ENCODE results near the gene SUSD1. TPM values are rescaled to one million over a fixed set of nuclear protein-coding genes. Genes with fewer than 3 reads are reported as not detected.

Gene SUSD1
- total RNA-seq, 4 donors from 2014 or later: 9.5 to 17.3 (median 13.6) TPM

DNA sequence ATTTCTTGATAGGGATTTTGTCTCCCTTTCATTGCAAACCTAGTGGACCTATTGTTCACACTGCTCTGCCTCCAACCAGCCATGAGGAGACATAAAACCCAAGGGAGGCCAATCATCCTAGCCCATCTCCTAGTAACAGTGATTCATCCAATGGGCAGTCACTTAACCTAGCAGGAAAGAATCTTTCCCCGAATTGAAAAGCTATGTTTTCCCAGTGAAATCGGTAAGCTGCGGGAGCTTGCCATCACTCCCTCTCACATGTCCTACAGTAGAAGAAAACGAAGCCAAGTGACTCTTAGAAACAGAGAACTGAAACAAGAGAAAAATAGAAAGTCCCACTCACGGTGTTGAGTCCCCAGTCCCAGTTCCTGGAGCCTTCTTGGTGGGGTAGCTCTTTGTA, 123.3 kb downstream of the SUSD1 start:
- Histone ChIP-seq H3K9me3 (no peaks in the 10 kb centered on the region), H3K4me1 (peaks cover 7 to 11% of the 10 kb centered on the region in 2 donors), H3K27ac (no peak overlapping the region), H3K4me3 (replicated peaks in 1 of 3) (no peak overlapping the region), H3K36me3 (no peaks in the 10 kb centered on the region), H3K27me3 (no peaks in the 10 kb centered on the region)
- intact Hi-C loops (cut with DNase I): no loop called here
- DNase-seq: no peak
- TF ChIP-seq POLR2A (IDR thresholded peaks at IDR 0.05): no peak
- TF ChIP-seq, protein P1, sequence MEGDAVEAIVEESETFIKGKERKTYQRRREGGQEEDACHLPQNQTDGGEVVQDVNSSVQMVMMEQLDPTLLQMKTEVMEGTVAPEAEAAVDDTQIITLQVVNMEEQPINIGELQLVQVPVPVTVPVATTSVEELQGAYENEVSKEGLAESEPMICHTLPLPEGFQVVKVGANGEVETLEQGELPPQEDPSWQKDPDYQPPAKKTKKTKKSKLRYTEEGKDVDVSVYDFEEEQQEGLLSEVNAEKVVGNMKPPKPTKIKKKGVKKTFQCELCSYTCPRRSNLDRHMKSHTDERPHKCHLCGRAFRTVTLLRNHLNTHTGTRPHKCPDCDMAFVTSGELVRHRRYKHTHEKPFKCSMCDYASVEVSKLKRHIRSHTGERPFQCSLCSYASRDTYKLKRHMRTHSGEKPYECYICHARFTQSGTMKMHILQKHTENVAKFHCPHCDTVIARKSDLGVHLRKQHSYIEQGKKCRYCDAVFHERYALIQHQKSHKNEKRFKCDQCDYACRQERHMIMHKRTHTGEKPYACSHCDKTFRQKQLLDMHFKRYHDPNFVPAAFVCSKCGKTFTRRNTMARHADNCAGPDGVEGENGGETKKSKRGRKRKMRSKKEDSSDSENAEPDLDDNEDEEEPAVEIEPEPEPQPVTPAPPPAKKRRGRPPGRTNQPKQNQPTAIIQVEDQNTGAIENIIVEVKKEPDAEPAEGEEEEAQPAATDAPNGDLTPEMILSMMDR (IDR thresholded peaks at IDR 0.05): no peak
- WGBS, 2 donors: 79 to 86% methylated on average over 5 of the region's 5 CpGs

DNA sequence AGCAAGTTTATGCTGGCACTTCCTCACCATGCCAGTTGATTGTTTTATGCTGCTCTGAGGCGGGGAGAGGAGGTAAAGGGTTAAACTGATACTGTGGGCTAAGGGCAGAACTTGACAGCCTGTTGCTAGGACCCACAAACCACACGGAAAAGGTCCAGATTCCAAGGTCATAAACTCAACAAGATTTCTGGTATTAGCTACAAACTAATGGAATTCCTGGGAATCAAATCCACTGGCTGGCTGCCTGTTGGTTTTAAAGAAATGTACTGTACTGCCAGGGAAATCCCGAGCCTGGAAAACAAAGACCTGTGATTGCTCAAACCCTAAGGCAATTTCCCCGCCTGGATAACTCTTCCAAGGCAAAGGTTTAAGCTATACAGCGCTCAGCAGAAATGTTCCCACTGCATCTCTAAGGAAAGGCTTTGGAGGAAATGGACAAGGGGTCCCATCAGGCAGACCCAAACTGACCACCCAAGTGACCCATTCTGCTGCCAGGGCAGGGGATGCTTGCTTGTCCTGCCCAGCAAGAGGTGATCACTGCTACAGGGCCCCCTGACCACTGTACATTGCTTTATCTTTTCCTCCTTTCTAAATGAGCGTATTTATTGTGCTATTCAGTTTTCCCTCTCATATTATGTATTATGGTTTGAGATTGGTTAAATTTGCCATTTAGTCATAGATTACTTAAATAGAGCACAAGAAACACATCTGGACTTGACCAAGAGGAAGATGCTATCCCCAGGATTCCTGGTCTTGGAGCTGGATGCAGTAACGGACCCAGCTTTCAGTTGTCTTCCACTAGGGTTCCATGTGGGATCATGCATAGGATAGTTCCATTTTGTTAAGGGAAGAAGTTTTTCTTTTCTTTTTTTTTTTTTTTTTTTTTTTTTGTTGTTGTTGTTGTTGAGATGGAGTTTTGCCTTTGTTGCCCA, 124.3 kb downstream of the SUSD1 start:
- no peaks in the 10 kb centered on the region for H3K27me3 ChIP-seq
- H3K9me3 ChIP-seq: no peaks in the 10 kb centered on the region
- H3K4me1 ChIP-seq: peaks cover 7 to 11% of the 10 kb centered on the region in 2 donors
- no peak for DNase-seq
- TF ChIP-seq POLR2A (IDR thresholded peaks at IDR 0.05): no peak
- TF ChIP-seq, protein P1 (IDR thresholded peaks at IDR 0.05): no peak
- H3K36me3 ChIP-seq: no peaks in the 10 kb centered on the region
- no peak overlapping the region for H3K27ac ChIP-seq
- intact Hi-C loops (cut with DNase I): no loop called here
- WGBS, 2 donors: 55 to 63% methylated on average over 7 of the region's 7 CpGs
- H3K4me3 ChIP-seq (replicated peaks in 1 of 3): no peak overlapping the region

DNA sequence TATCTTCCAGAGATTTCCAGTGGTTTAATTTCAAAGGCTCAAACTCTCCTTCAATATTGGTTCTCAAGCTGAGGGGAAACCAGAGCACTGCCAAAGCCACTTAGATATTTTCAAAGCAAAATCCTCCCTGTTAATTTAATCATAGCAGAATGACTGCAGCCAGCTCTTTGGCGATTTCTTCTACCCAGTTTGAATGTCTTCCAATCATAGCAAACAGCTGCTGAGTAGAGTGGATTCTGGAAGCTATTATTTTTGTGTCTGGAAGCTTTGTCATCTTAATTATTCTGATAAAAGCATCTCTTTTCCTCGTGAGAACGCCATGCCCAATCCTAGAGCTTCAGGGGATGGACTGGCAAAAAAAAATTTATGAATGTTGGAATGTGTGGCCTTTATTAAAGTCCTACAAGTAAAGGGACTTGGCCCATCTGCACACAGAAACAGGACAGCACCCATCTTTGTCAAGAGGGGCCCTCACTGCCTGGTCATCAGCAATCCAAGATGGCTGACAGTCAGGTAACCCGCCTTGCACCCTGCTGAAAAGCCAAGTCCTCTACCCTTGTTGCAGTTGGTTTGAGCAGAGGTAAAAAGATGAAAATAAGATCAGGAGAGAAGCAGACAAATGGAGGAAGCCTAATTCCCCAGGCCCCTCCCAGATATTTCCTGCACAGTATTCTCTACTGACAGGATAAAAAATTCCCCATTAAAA, 125.1 kb downstream of the SUSD1 start:
- peak overlapping the region in 1 of 3 donors; percentile 26 for H3K27ac ChIP-seq
- intact Hi-C loops (cut with DNase I): no loop called here
- no peak for TF ChIP-seq POLR2A (IDR thresholded peaks at IDR 0.05)
- TF ChIP-seq, protein P1 (IDR thresholded peaks at IDR 0.05): no peak
- H3K4me1 ChIP-seq: peaks cover 7 to 11% of the 10 kb centered on the region in 2 donors
- no peak overlapping the region for H3K4me3 ChIP-seq (replicated peaks in 1 of 3)
- 73 to 76% methylated on average over 4 of the region's 4 CpGs for WGBS, 2 donors
- no peaks in the 10 kb centered on the region for H3K36me3 ChIP-seq
- no peaks in the 10 kb centered on the region for H3K9me3 ChIP-seq
- no peaks in the 10 kb centered on the region for H3K27me3 ChIP-seq
- no peak for DNase-seq

DNA sequence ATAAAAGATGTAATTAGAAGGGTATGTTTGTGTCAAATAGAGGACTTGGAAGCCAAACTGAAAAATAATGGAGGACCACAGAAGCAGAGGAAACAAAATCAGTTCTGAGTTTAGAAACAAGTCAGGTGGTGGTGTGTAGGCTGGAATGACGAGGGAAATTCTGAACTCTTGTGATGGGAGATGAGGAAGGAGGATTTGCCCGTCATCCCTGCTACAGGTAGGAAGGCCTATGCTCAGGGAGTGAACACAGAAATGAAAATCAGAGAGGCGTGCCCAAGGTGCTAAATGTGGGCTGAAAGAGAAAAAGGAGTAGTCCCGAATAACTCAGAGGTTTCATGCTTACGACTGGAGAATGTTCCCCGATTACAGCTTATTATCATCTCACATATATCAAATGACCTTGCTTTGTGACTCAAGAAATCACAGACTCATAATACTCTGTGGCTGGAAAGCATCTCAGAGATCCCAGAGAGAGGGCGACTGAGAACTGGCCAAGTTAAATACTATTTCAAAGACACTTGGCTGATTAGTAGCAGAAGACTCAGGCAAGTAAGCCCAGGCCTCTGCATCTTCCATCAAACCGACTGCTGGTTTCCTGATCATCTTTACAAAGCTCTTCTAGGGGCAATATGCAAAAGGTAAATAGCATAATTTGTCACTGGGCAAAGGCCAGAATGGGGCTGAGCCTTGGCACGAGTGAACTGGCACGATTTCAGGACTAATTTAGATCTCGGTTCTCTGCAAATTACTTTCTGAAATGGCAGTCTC, 126.0 kb downstream of the SUSD1 start:
- intact Hi-C loops (cut with DNase I): no loop called here
- H3K27me3 ChIP-seq: no peaks in the 10 kb centered on the region

More for the DNA sequence above, 126.0 kb downstream of the SUSD1 start:
- DNase-seq: no peak
- H3K36me3 ChIP-seq: no peaks in the 10 kb centered on the region
- H3K27ac ChIP-seq: peak overlapping the region in 1 of 3 donors; percentile 26
- H3K4me3 ChIP-seq (replicated peaks in 1 of 3): no peak overlapping the region
- 76 to 85% methylated on average over 11 of the region's 11 CpGs for WGBS, 2 donors
- no peaks in the 10 kb centered on the region for H3K9me3 ChIP-seq
- peaks cover 7 to 11% of the 10 kb centered on the region in 2 donors for H3K4me1 ChIP-seq
- no peak for TF ChIP-seq POLR2A (IDR thresholded peaks at IDR 0.05)
- TF ChIP-seq, protein P1 (IDR thresholded peaks at IDR 0.05): no peak
